ENCODE measurements around the gene MYO5C. TPM values are rescaled to one million over a fixed set of nuclear protein-coding genes. Genes with fewer than 3 reads are reported as not detected.

Gene MYO5C
- total and polyA plus RNA-seq, 5 donors from 2014 or later, result 0.60 to 4.1 (median 1.5) TPM

- no peak overlapping the region for H3K27ac ChIP-seq (ENCODE audit: insufficient read depth, low read length, poor library complexity, severe bottlenecking)
Observed at GRCh38 chr15:52238149-52238548, 57.5 kb downstream of the MYO5C start.

GRCh38 chr15:52236013-52236412 lies 59.6 kb downstream of the MYO5C start:
- H3K9me3 ChIP-seq (ENCODE audit: control insufficient read depth in 2 of 2, low read length in 2 of 2), result no peaks in the 10 kb centered on the region
- H3K27me3 ChIP-seq (ENCODE audit: control insufficient read depth, insufficient read depth, low read length), result no peaks in the 10 kb centered on the region
- no peak overlapping the region for H3K27ac ChIP-seq (ENCODE audit: insufficient read depth, low read length, poor library complexity, severe bottlenecking)
- H3K9me3 Mint-ChIP-seq, result no peaks in the 10 kb centered on the region
- H3K27ac Mint-ChIP-seq, result peak overlapping the region; percentile 95 to 99 (median 96)
- ATAC-seq (ENCODE audit: low read depth in 2 of 2), result no peak
- no peaks in the 10 kb centered on the region for H3K27me3 Mint-ChIP-seq
- peaks cover 3% of the 10 kb centered on the region for H3K36me3 ChIP-seq (ENCODE audit: control insufficient read depth, insufficient read depth, low read length)
- peak overlapping the region in 3 of 4 donors; percentile 15 to 75 (median 21) for H3K4me3 Mint-ChIP-seq
- H3K4me1 Mint-ChIP-seq, result peaks cover 14 to 60% (median 34%) of the 10 kb centered on the region in 4 donors
- no peaks in the 10 kb centered on the region for H3K36me3 Mint-ChIP-seq
- no peak for DNase-seq
- H3K4me3 ChIP-seq (ENCODE audit: low read depth, low read length), result no peak overlapping the region
- peaks cover 51% of the 10 kb centered on the region for H3K4me1 ChIP-seq (ENCODE audit: control insufficient read depth, insufficient read depth, low read length, poor library complexity, severe bottlenecking)

More at GRCh38 chr15:52238149-52238548, 57.5 kb downstream of the MYO5C start:
- H3K4me3 Mint-ChIP-seq, result no peak overlapping the region
- Histone ChIP-seq H3K4me1 (ENCODE audit: control insufficient read depth, insufficient read depth, low read length, poor library complexity, severe bottlenecking) (peaks cover 41% of the 10 kb centered on the region), H3K9me3 (ENCODE audit: control insufficient read depth in 2 of 2, low read length in 2 of 2) (no peaks in the 10 kb centered on the region), H3K4me3 (ENCODE audit: low read depth, low read length) (no peak overlapping the region), H3K27me3 (ENCODE audit: control insufficient read depth, insufficient read depth, low read length) (no peaks in the 10 kb centered on the region), H3K36me3 (ENCODE audit: control insufficient read depth, insufficient read depth, low read length) (peaks cover 3% of the 10 kb centered on the region)
- DNase-seq (no peak), ATAC-seq (ENCODE audit: low read depth in 2 of 2) (no peak)
- no peaks in the 10 kb centered on the region for H3K27me3 Mint-ChIP-seq
- peaks cover 6% of the 10 kb centered on the region for H3K36me3 Mint-ChIP-seq
- no peaks in the 10 kb centered on the region for H3K9me3 Mint-ChIP-seq
- peaks cover 19 to 62% (median 32%) of the 10 kb centered on the region in 4 donors for H3K4me1 Mint-ChIP-seq
- H3K27ac Mint-ChIP-seq, result peak overlapping the region in 1 of 3 donors; percentile 95

- H3K9me3 ChIP-seq (ENCODE audit: control insufficient read depth in 2 of 2, low read length in 2 of 2), result no peaks in the 10 kb centered on the region
- peak overlapping the region; percentile 78 for H3K27ac ChIP-seq (ENCODE audit: insufficient read depth, low read length, poor library complexity, severe bottlenecking)
- peaks cover 14 to 57% (median 33%) of the 10 kb centered on the region in 4 donors for H3K4me1 Mint-ChIP-seq
- no peaks in the 10 kb centered on the region for H3K9me3 Mint-ChIP-seq
- ATAC-seq (ENCODE audit: low read depth in 2 of 2) (peak; percentile 75 to 83), DNase-seq (peak in 2 of 3 donors; percentile 46 to 87)
- peak overlapping the region; percentile 64 to 81 (median 74) for H3K4me3 Mint-ChIP-seq
- H3K4me1 ChIP-seq (ENCODE audit: control insufficient read depth, insufficient read depth, low read length, poor library complexity, severe bottlenecking), result peaks cover 49% of the 10 kb centered on the region
- H3K36me3 Mint-ChIP-seq, result no peaks in the 10 kb centered on the region
- H3K27ac Mint-ChIP-seq, result peak overlapping the region; percentile 95 to 99 (median 96)
- H3K27me3 Mint-ChIP-seq, result no peaks in the 10 kb centered on the region
- peak overlapping the region; percentile 20 for H3K4me3 ChIP-seq (ENCODE audit: low read depth, low read length)
- peaks cover 3% of the 10 kb centered on the region for H3K36me3 ChIP-seq (ENCODE audit: control insufficient read depth, insufficient read depth, low read length)
- no peaks in the 10 kb centered on the region for H3K27me3 ChIP-seq (ENCODE audit: control insufficient read depth, insufficient read depth, low read length)
Observed at GRCh38 chr15:52234596-52235541, 60.7 kb downstream of the MYO5C start.

- H3K9me3 ChIP-seq (ENCODE audit: control insufficient read depth in 2 of 2, low read length in 2 of 2), result no peaks in the 10 kb centered on the region
- H3K4me1 Mint-ChIP-seq, result peaks cover 14 to 57% (median 33%) of the 10 kb centered on the region in 4 donors
- H3K4me3 ChIP-seq (ENCODE audit: low read depth, low read length), result no peak overlapping the region
- H3K4me1 ChIP-seq (ENCODE audit: control insufficient read depth, insufficient read depth, low read length, poor library complexity, severe bottlenecking), result peaks cover 49% of the 10 kb centered on the region
- ATAC-seq (ENCODE audit: low read depth in 2 of 2) (no peak), DNase-seq (no peak)
- peak overlapping the region; percentile 78 for H3K27ac ChIP-seq (ENCODE audit: insufficient read depth, low read length, poor library complexity, severe bottlenecking)
- no peaks in the 10 kb centered on the region for H3K36me3 Mint-ChIP-seq
- H3K27me3 ChIP-seq (ENCODE audit: control insufficient read depth, insufficient read depth, low read length), result no peaks in the 10 kb centered on the region
- H3K36me3 ChIP-seq (ENCODE audit: control insufficient read depth, insufficient read depth, low read length), result peaks cover 3% of the 10 kb centered on the region
- no peaks in the 10 kb centered on the region for H3K27me3 Mint-ChIP-seq
- no peaks in the 10 kb centered on the region for H3K9me3 Mint-ChIP-seq
- H3K27ac Mint-ChIP-seq, result peak overlapping the region; percentile 95 to 99 (median 96)
- H3K4me3 Mint-ChIP-seq, result peak overlapping the region in 3 of 4 donors; percentile 22 to 60 (median 57)
Observed at GRCh38 chr15:52233405-52233804, 62.2 kb downstream of the MYO5C start.

- ATAC-seq (ENCODE audit: low read depth in 2 of 2) (no peak), DNase-seq (peak in 1 of 3 donors; percentile 41)
- peaks cover 17 to 58% (median 35%) of the 10 kb centered on the region in 4 donors for H3K4me1 Mint-ChIP-seq
- H3K27ac Mint-ChIP-seq, result peak overlapping the region; percentile 92 to 95 (median 92)
- H3K4me1 ChIP-seq (ENCODE audit: control insufficient read depth, insufficient read depth, low read length, poor library complexity, severe bottlenecking), result peaks cover 50% of the 10 kb centered on the region
- peak overlapping the region; percentile 59 for H3K27ac ChIP-seq (ENCODE audit: insufficient read depth, low read length, poor library complexity, severe bottlenecking)
- H3K4me3 ChIP-seq (ENCODE audit: low read depth, low read length), result no peak overlapping the region
- no peaks in the 10 kb centered on the region for H3K9me3 ChIP-seq (ENCODE audit: control insufficient read depth in 2 of 2, low read length in 2 of 2)
- H3K36me3 ChIP-seq (ENCODE audit: control insufficient read depth, insufficient read depth, low read length), result peaks cover 1% of the 10 kb centered on the region
- H3K27me3 Mint-ChIP-seq, result no peaks in the 10 kb centered on the region
- H3K9me3 Mint-ChIP-seq, result no peaks in the 10 kb centered on the region
- H3K36me3 Mint-ChIP-seq, result peaks cover 3% of the 10 kb centered on the region
- H3K27me3 ChIP-seq (ENCODE audit: control insufficient read depth, insufficient read depth, low read length), result no peaks in the 10 kb centered on the region
- peak overlapping the region in 3 of 4 donors; percentile 36 to 67 (median 40) for H3K4me3 Mint-ChIP-seq
Observed at GRCh38 chr15:52232327-52232726, 63.3 kb downstream of the MYO5C start.

GRCh38 chr15:52230073-52230472 lies 65.5 kb downstream of the MYO5C start:
- peaks cover 7% of the 10 kb centered on the region for H3K36me3 Mint-ChIP-seq
- peak overlapping the region in 1 of 3 donors; percentile 59 for H3K27ac Mint-ChIP-seq
- Histone ChIP-seq H3K9me3 (ENCODE audit: control insufficient read depth in 2 of 2, low read length in 2 of 2) (no peaks in the 10 kb centered on the region), H3K4me1 (ENCODE audit: control insufficient read depth, insufficient read depth, low read length, poor library complexity, severe bottlenecking) (peaks cover 40% of the 10 kb centered on the region), H3K36me3 (ENCODE audit: control insufficient read depth, insufficient read depth, low read length) (no peaks in the 10 kb centered on the region), H3K27ac (ENCODE audit: insufficient read depth, low read length, poor library complexity, severe bottlenecking) (no peak overlapping the region), H3K27me3 (ENCODE audit: control insufficient read depth, insufficient read depth, low read length) (no peaks in the 10 kb centered on the region), H3K4me3 (ENCODE audit: low read depth, low read length) (no peak overlapping the region)
- no peak for DNase-seq
- H3K27me3 Mint-ChIP-seq, result no peaks in the 10 kb centered on the region
- H3K4me1 Mint-ChIP-seq, result peaks cover 10 to 42% (median 30%) of the 10 kb centered on the region in 4 donors
- H3K4me3 Mint-ChIP-seq, result no peak overlapping the region
- no peak for ATAC-seq (ENCODE audit: low read depth in 2 of 2)
- no peaks in the 10 kb centered on the region for H3K9me3 Mint-ChIP-seq

GRCh38 chr15:52228921-52229320 lies 66.7 kb downstream of the MYO5C start:
- peaks cover 5 to 30% (median 25%) of the 10 kb centered on the region in 4 donors for H3K4me1 Mint-ChIP-seq
- Histone ChIP-seq H3K9me3 (ENCODE audit: control insufficient read depth in 2 of 2, low read length in 2 of 2) (no peaks in the 10 kb centered on the region), H3K4me3 (ENCODE audit: low read depth, low read length) (no peak overlapping the region), H3K27me3 (ENCODE audit: control insufficient read depth, insufficient read depth, low read length) (no peaks in the 10 kb centered on the region), H3K4me1 (ENCODE audit: control insufficient read depth, insufficient read depth, low read length, poor library complexity, severe bottlenecking) (peaks cover 28% of the 10 kb centered on the region), H3K36me3 (ENCODE audit: control insufficient read depth, insufficient read depth, low read length) (peaks cover 4% of the 10 kb centered on the region), H3K27ac (ENCODE audit: insufficient read depth, low read length, poor library complexity, severe bottlenecking) (no peak overlapping the region)
- no peaks in the 10 kb centered on the region for H3K9me3 Mint-ChIP-seq
- no peaks in the 10 kb centered on the region for H3K27me3 Mint-ChIP-seq
- H3K36me3 Mint-ChIP-seq, result peaks cover 13% of the 10 kb centered on the region
- ATAC-seq (ENCODE audit: low read depth in 2 of 2) (no peak), DNase-seq (no peak)
- H3K4me3 Mint-ChIP-seq, result no peak overlapping the region
- no peak overlapping the region for H3K27ac Mint-ChIP-seq
